Measurements from ENCODE around the gene CRMP1. TPM values are rescaled to one million over a fixed set of nuclear protein-coding genes. Genes with fewer than 3 reads are reported as not detected.

Gene CRMP1
- total RNA-seq, 6 experiments from 2014 or later, result 0.09 to 0.31 (median 0.10) TPM; not detected in 3

DNA sequence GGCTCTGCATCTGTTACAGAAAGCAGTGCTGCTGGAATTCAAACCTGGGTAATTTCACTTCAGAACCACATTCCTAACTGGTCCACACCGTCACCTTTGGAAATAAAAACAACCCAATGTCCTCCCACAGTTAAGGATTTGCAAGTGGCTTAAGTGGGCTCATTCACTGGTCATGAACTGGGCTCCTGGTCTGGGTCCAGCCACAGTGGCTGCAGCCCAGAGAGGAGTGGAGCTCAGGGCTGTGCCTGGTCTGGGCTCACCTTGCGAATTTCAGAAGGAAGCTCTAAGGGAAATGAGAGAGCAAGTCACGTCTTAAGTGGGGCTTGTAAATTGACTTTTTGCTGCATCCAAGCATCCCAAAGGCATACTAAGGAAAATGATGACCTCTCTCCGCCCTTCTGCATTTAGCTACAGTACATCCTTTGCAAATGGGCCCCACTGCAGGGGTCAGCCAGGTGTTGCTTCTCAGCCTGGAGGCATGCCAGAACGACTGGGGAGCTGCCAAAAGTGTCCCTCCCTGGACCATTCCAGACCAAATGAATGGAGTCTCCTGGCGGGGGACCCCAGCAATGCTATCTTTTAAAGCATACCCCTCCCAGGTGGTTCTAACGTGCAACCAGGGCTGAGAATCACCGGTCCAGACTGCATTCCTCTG lies 25.6 kb upstream of the CRMP1 start:
- no peak for ATAC-seq
- no peak overlapping the region for H3K27ac ChIP-seq
- H3K9me3 ChIP-seq, result no peaks in the 10 kb centered on the region
- H3K27me3 ChIP-seq, result no peaks in the 10 kb centered on the region
- intact Hi-C loops (cut with DNase I), result no loop called here
- TF ChIP-seq POLR2A (IDR thresholded peaks at IDR 0.05), result no peak
- no peak for TF ChIP-seq CTCF (IDR thresholded peaks at IDR 0.05)
- no peaks in the 10 kb centered on the region for H3K36me3 ChIP-seq
- 24% methylated on average over 3 of the region's 8 CpGs for WGBS (ENCODE audit: insufficient coverage, low coverage, low lambda C conversion rate, missing lambda C conversion rate)
- DNase-seq, result no peak
- no peak overlapping the region for H3K4me3 ChIP-seq
- no peaks in the 10 kb centered on the region for H3K4me1 ChIP-seq

DNA sequence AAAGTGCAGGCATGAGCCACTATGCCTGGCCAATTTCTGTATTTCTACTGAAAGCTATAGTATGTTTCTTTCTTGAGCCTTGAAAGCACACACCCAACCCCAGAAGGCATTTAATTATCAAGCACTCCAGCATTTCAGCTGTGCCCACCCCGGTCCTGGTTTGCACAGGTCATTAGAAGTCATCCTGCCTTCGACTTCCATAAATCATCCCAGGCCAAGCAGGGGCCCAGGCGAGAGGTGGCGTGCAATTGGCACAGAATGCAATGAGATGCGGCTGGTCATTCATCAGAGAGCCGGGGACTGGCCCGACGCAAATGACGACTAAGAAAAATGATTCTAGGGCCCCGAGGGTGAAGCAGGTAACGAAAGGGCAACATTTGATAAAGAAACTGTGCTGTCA lies 24.8 kb upstream of the CRMP1 start:
- H3K27me3 ChIP-seq, result no peaks in the 10 kb centered on the region
- no peaks in the 10 kb centered on the region for H3K36me3 ChIP-seq
- H3K4me3 ChIP-seq, result no peak overlapping the region
- H3K9me3 ChIP-seq, result no peaks in the 10 kb centered on the region
- ATAC-seq (no peak), DNase-seq (no peak)
- TF ChIP-seq POLR2A (IDR thresholded peaks at IDR 0.05) (no peak), CTCF (IDR thresholded peaks at IDR 0.05) (no peak)
- H3K4me1 ChIP-seq, result no peaks in the 10 kb centered on the region
- 66% methylated on average over 11 of the region's 11 CpGs for WGBS (ENCODE audit: insufficient coverage, low coverage, low lambda C conversion rate, missing lambda C conversion rate)
- intact Hi-C loops (cut with DNase I), result no loop called here
- no peak overlapping the region for H3K27ac ChIP-seq

- H3K36me3 ChIP-seq, result no peaks in the 10 kb centered on the region
- H3K9me3 ChIP-seq, result no peaks in the 10 kb centered on the region
- no peak overlapping the region for H3K4me3 ChIP-seq
- no peaks in the 10 kb centered on the region for H3K27me3 ChIP-seq
- TF ChIP-seq POLR2A (IDR thresholded peaks at IDR 0.05) (no peak), CTCF (IDR thresholded peaks at IDR 0.05) (no peak)
- WGBS (ENCODE audit: insufficient coverage, low coverage, low lambda C conversion rate, missing lambda C conversion rate), result 80% methylated on average over 1 of the region's 3 CpGs
- no peaks in the 10 kb centered on the region for H3K4me1 ChIP-seq
- no peak for ATAC-seq
- no peak for DNase-seq
- no peak overlapping the region for H3K27ac ChIP-seq
- intact Hi-C loops (cut with DNase I), result no loop called here
Observed at GRCh38 chr4:5916229-5916628, 23.3 kb upstream of the CRMP1 start.

DNA sequence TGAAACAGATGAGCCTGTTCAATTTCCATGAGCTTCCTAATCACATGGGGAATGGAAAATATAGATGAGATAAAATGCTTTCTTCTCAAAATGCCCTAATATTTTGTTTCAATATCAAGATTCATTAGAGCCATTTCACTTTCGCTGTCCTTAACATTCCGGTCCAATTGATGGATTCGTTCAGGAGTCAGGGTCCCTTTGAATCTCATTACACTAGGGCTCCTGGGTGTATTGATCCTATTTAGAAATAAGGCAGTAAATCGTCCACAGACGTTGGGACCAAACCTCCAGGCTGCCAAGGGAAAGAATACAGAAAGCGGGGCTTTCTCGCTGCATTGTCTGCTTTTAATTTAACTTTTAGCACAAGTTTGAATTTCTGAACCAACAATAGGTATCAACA lies 20.6 kb upstream of the CRMP1 start:
- 54% methylated on average over 7 of the region's 7 CpGs for WGBS (ENCODE audit: insufficient coverage, low coverage, low lambda C conversion rate, missing lambda C conversion rate)
- Histone ChIP-seq H3K27ac (no peak overlapping the region), H3K4me3 (no peak overlapping the region), H3K4me1 (no peaks in the 10 kb centered on the region), H3K9me3 (no peaks in the 10 kb centered on the region), H3K36me3 (no peaks in the 10 kb centered on the region), H3K27me3 (no peaks in the 10 kb centered on the region)
- no peak for DNase-seq
- TF ChIP-seq POLR2A (IDR thresholded peaks at IDR 0.05) (no peak), CTCF (IDR thresholded peaks at IDR 0.05) (no peak)
- intact Hi-C loops (cut with DNase I), result no loop called here
- no peak for ATAC-seq

- intact Hi-C loops (cut with DNase I), result no loop called here
- no peak overlapping the region for H3K4me3 ChIP-seq
- ATAC-seq, result no peak
- H3K27me3 ChIP-seq, result no peaks in the 10 kb centered on the region
- H3K4me1 ChIP-seq, result no peaks in the 10 kb centered on the region
- no peak for DNase-seq
- H3K36me3 ChIP-seq, result no peaks in the 10 kb centered on the region
- TF ChIP-seq CTCF (IDR thresholded peaks at IDR 0.05), result no peak
- no peak for TF ChIP-seq POLR2A (IDR thresholded peaks at IDR 0.05)
- no peak overlapping the region for H3K27ac ChIP-seq
- WGBS (ENCODE audit: insufficient coverage, low coverage, low lambda C conversion rate, missing lambda C conversion rate), result 83% methylated on average over 1 of the region's 1 CpG
- H3K9me3 ChIP-seq, result no peaks in the 10 kb centered on the region
Observed at GRCh38 chr4:5912614-5913019, 19.7 kb upstream of the CRMP1 start.
